NCI-H2227 (cell line): ENCODE results near the gene NOTCH1.
A peak's percentile ranks its signal among the peaks of the same experiment; 100 is the strongest.

Experiments
- DNase-seq: peaks from one replicate; lab custom pipeline; 2025; ENCODE audit not compliant: unreplicated experiment; lab: John Stamatoyannopoulos, UW

Gene NOTCH1

GRCh38 chr9:136545692-136545964, 220 bp downstream of the NOTCH1 start:
- no peak for DNase-seq

- no peak for DNase-seq
Observed at GRCh38 chr9:136544964-136545691, 720 bp downstream of the NOTCH1 start.

GRCh38 chr9:136544548-136544963, 1.3 kb downstream of the NOTCH1 start:
- DNase-seq = peak; percentile 24

- DNase-seq = no peak
Observed at GRCh38 chr9:136543830-136544547, 1.9 kb downstream of the NOTCH1 start.

- DNase-seq = no peak
Observed at GRCh38 chr9:136543280-136543679, 2.6 kb downstream of the NOTCH1 start.

GRCh38 chr9:136542241-136543040, 3.4 kb downstream of the NOTCH1 start:
- DNase-seq = no peak

- no peak for DNase-seq
Observed at GRCh38 chr9:136541709-136542108, 4.1 kb downstream of the NOTCH1 start.

- DNase-seq = no peak
Observed at GRCh38 chr9:136541179-136541578, 4.7 kb downstream of the NOTCH1 start.

GRCh38 chr9:136539427-136540421, 6.1 kb downstream of the NOTCH1 start:
- DNase-seq = no peak

- DNase-seq = no peak
Observed at GRCh38 chr9:136538599-136539426, 7.0 kb downstream of the NOTCH1 start.

GRCh38 chr9:136537896-136538598, 7.8 kb downstream of the NOTCH1 start:
- DNase-seq = no peak

GRCh38 chr9:136537411-136537810, 8.4 kb downstream of the NOTCH1 start:
- DNase-seq = no peak

- DNase-seq = no peak
Observed at GRCh38 chr9:136536721-136537241, 9.1 kb downstream of the NOTCH1 start.

GRCh38 chr9:136536051-136536720, 9.7 kb downstream of the NOTCH1 start:
- DNase-seq = no peak

GRCh38 chr9:136535070-136535469, 10.8 kb downstream of the NOTCH1 start:
- no peak for DNase-seq

- DNase-seq = no peak
Observed at GRCh38 chr9:136534366-136534765, 11.5 kb downstream of the NOTCH1 start.

GRCh38 chr9:136533775-136534157, 12.1 kb downstream of the NOTCH1 start:
- no peak for DNase-seq
